Bronchial epithelial cell (primary cell): ENCODE measurements around the gene RBBP8NL. TPM values are rescaled to one million over a fixed set of nuclear protein-coding genes. Genes with fewer than 3 reads are reported as not detected.

ENCODE experiments used
- DNase-seq: peaks from one replicate; pipeline ENCODE4 v3.0.0-alpha.2; 2010; ENCODE audit warnings: low read depth
- FAIRE-seq: peaks from 2 replicates; lab custom pipeline; 2011; peaks lifted over from hg19 to GRCh38; lab: Jason Lieb, UNC
- H3K27me3 ChIP-seq: 2 replicates; pipeline ENCODE4 v1.5.1; 2011; ENCODE audit warnings: low read length; ENCODE audit not compliant: control insufficient read depth, insufficient read depth
- H3K36me3 ChIP-seq: 2 replicates; pipeline ENCODE4 v1.5.1; 2011; ENCODE audit warnings: low read length; ENCODE audit not compliant: control insufficient read depth, insufficient read depth
- H3K4me3 ChIP-seq: 2 replicates; pipeline ENCODE4 v1.5.1; 2011; ENCODE audit warnings: mild to moderate bottlenecking, low read depth, low read length, control low read depth
- total RNA-seq: library from RNA; depleted of rRNA; stranded (reverse); fragments of >200 nt; gene quantifications from 2 replicates; pipeline ENCODE4 v1.2.1, GENCODE V29; 2014
- TF ChIP-seq, protein P1 (sequence below): IDR thresholded peaks from 2 replicates; pipeline ENCODE4 v1.5.1; 2011; ENCODE audit warnings: mild to moderate bottlenecking, moderate library complexity, low read length, control low read depth, inconsistent platforms; ENCODE audit not compliant: insufficient read depth, severe bottlenecking

Gene RBBP8NL
- total RNA-seq, 1 donor from 2014 or later = under 0.01 TPM

- Histone ChIP-seq H3K36me3 (no peaks in the 10 kb centered on the region), H3K4me3 (no peak overlapping the region), H3K27me3 (peaks cover 2% of the 10 kb centered on the region)
- TF ChIP-seq, protein P1, sequence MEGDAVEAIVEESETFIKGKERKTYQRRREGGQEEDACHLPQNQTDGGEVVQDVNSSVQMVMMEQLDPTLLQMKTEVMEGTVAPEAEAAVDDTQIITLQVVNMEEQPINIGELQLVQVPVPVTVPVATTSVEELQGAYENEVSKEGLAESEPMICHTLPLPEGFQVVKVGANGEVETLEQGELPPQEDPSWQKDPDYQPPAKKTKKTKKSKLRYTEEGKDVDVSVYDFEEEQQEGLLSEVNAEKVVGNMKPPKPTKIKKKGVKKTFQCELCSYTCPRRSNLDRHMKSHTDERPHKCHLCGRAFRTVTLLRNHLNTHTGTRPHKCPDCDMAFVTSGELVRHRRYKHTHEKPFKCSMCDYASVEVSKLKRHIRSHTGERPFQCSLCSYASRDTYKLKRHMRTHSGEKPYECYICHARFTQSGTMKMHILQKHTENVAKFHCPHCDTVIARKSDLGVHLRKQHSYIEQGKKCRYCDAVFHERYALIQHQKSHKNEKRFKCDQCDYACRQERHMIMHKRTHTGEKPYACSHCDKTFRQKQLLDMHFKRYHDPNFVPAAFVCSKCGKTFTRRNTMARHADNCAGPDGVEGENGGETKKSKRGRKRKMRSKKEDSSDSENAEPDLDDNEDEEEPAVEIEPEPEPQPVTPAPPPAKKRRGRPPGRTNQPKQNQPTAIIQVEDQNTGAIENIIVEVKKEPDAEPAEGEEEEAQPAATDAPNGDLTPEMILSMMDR = no peak
- DNase-seq = no peak
- no peak for FAIRE-seq
Measured at GRCh38 chr20:62464425-62464770, 37.1 kb upstream of the RBBP8NL start.

DNA sequence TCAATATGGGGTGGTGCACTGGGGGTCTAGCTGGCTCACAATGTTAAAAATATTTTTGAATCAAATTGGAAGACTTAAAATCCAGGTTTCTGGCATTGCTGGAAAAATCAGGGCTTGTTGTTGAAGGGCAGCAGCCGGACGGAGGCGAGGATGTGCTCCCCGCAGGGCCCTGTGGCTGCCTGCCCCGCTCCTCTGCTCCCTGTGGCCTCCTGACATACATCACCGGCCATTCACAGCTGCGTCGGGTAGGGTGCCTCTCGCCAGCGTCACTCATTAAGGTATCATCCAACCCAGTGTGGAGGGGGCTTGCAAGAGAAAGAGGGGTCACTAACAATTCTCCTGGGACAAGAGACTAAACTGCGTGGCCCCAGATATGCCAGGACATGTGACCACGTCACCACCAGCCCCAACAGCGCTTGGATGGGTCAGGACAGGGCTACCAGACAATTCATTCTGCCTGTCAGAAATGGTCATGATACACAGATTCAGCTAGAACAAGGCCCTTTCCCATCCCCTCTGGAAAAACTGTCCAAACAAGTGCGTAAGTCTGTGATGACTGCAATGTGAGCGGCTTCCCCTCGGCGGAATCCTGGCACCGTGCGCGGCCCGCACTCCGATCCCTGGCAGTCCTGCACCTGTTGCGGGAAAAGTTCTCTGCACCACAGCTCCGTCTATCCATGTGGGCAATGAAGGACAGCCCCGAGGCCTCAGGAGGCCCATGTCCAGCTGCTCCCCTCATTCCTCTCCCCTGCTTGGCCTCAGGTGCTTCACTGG, 36.5 kb upstream of the RBBP8NL start:
- DNase-seq (no peak), FAIRE-seq (no peak)
- H3K36me3 ChIP-seq = no peaks in the 10 kb centered on the region
- TF ChIP-seq, protein P1 = no peak
- peaks cover 1% of the 10 kb centered on the region for H3K27me3 ChIP-seq
- H3K4me3 ChIP-seq = no peak overlapping the region

- Histone ChIP-seq H3K27me3 (peaks cover 1% of the 10 kb centered on the region), H3K4me3 (no peak overlapping the region), H3K36me3 (no peaks in the 10 kb centered on the region)
- FAIRE-seq (no peak), DNase-seq (no peak)
- TF ChIP-seq, protein P1 = no peak
Measured at GRCh38 chr20:62462976-62463592, 35.7 kb upstream of the RBBP8NL start.

GRCh38 chr20:62461834-62462233, 34.5 kb upstream of the RBBP8NL start:
- no peaks in the 10 kb centered on the region for H3K36me3 ChIP-seq
- H3K4me3 ChIP-seq = no peak overlapping the region
- FAIRE-seq (no peak), DNase-seq (no peak)
- H3K27me3 ChIP-seq = peaks cover 1% of the 10 kb centered on the region
- TF ChIP-seq, protein P1 = no peak

DNA sequence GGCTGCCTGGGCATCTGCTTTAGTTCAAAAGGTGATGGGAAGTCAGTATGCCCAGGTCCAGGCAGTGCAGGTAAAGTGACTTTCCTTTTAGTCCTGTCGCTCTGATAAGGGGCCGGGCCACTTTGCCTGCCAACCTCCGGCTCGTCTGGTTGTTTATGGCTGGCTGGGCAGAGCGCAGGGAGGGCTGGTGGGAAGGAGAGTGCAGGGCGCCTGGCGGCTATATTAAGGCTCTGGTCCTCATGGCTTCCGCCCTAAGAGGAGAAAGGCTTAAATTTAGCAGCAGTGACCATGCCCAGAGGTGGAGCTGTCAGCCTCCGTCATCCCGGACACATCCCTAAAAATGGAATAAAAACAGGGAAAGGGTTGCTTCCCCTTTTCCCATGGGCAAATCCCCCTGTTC, 33.8 kb upstream of the RBBP8NL start:
- no peak for FAIRE-seq
- TF ChIP-seq, protein P1 = no peak
- Histone ChIP-seq H3K27me3 (peaks cover 1% of the 10 kb centered on the region), H3K36me3 (no peaks in the 10 kb centered on the region), H3K4me3 (no peak overlapping the region)
- no peak for DNase-seq
